ENCODE results near the gene DYNC2I2. TPM values are rescaled to one million over a fixed set of nuclear protein-coding genes. Genes with fewer than 3 reads are reported as not detected.

DYNC2I2 gene
- total and polyA plus RNA-seq, 2 experiments from 2014 or later: 39.9 to 78.7 TPM

- no peaks in the 10 kb centered on the region for H3K36me3 ChIP-seq (replicated peaks; ENCODE audit: insufficient read depth, low read depth)
- WGBS (ENCODE audit: low lambda C conversion rate, missing lambda C conversion rate): 93% methylated on average over 10 of the region's 10 CpGs
These were observed 24.6 kb downstream of the DYNC2I2 start for GRCh38 chr9:128632066-128632465.

GRCh38 chr9:128631636-128632035, 25.0 kb downstream of the DYNC2I2 start:
- peaks cover 17% of the 10 kb centered on the region for H3K4me1 ChIP-seq (ENCODE audit: insufficient read depth)
- H3K9me3 ChIP-seq (ENCODE audit: low read depth): no peaks in the 10 kb centered on the region
- 94% methylated on average over 9 of the region's 9 CpGs for WGBS (ENCODE audit: low lambda C conversion rate, missing lambda C conversion rate)
- TF ChIP-seq EZH2 (IDR thresholded peaks at IDR 0.05; ENCODE audit: borderline replicate concordance) (no peak), CTCF (IDR thresholded peaks at IDR 0.05; ENCODE audit: poor library complexity) (no peak), EZH2phosphoT487 (IDR thresholded peaks at IDR 0.05; ENCODE audit: low read depth, severe bottlenecking, unreplicated experiment) (no peak)
- no peaks in the 10 kb centered on the region for H3K9me2 ChIP-seq (replicated peaks; ENCODE audit: insufficient read depth)
- no peak for DNase-seq (ENCODE audit: low spot score)
- H3K27ac ChIP-seq: no peak overlapping the region
- no peak overlapping the region for H2AFZ ChIP-seq
- no peaks in the 10 kb centered on the region for H3K36me3 ChIP-seq (replicated peaks; ENCODE audit: insufficient read depth, low read depth)
- no peaks in the 10 kb centered on the region for H4K20me1 ChIP-seq (ENCODE audit: insufficient read depth, poor library complexity, severe bottlenecking)
- no peak overlapping the region for H3K4me2 ChIP-seq
- H3K27me3 ChIP-seq: no peaks in the 10 kb centered on the region
- no peaks in the 10 kb centered on the region for H3K79me2 ChIP-seq
- no peak overlapping the region for H3K4me3 ChIP-seq

More at GRCh38 chr9:128632066-128632465, 24.6 kb downstream of the DYNC2I2 start:
- TF ChIP-seq EZH2 (IDR thresholded peaks at IDR 0.05; ENCODE audit: borderline replicate concordance): no peak
- TF ChIP-seq CTCF (IDR thresholded peaks at IDR 0.05; ENCODE audit: poor library complexity): no peak
- TF ChIP-seq EZH2phosphoT487 (IDR thresholded peaks at IDR 0.05; ENCODE audit: low read depth, severe bottlenecking, unreplicated experiment): no peak
- H3K79me2 ChIP-seq: no peaks in the 10 kb centered on the region
- H3K4me1 ChIP-seq (ENCODE audit: insufficient read depth): peaks cover 17% of the 10 kb centered on the region
- no peaks in the 10 kb centered on the region for H3K9me3 ChIP-seq (ENCODE audit: low read depth)
- H4K20me1 ChIP-seq (ENCODE audit: insufficient read depth, poor library complexity, severe bottlenecking): no peaks in the 10 kb centered on the region
- H3K27me3 ChIP-seq: no peaks in the 10 kb centered on the region
- no peak overlapping the region for H3K4me3 ChIP-seq
- no peak overlapping the region for H3K27ac ChIP-seq
- no peak for DNase-seq (ENCODE audit: low spot score)
- H3K9me2 ChIP-seq (replicated peaks; ENCODE audit: insufficient read depth): no peaks in the 10 kb centered on the region
- H2AFZ ChIP-seq: no peak overlapping the region
- no peak overlapping the region for H3K4me2 ChIP-seq

- Histone ChIP-seq H3K9me3 (ENCODE audit: low read depth) (no peaks in the 10 kb centered on the region), H3K4me2 (no peak overlapping the region), H3K27me3 (no peaks in the 10 kb centered on the region), H4K20me1 (ENCODE audit: insufficient read depth, poor library complexity, severe bottlenecking) (no peaks in the 10 kb centered on the region), H3K4me1 (ENCODE audit: insufficient read depth) (peaks cover 4% of the 10 kb centered on the region), H2AFZ (no peak overlapping the region), H3K27ac (no peak overlapping the region), H3K9me2 (replicated peaks; ENCODE audit: insufficient read depth) (no peaks in the 10 kb centered on the region), H3K36me3 (replicated peaks; ENCODE audit: insufficient read depth, low read depth) (no peaks in the 10 kb centered on the region), H3K4me3 (no peak overlapping the region), H3K79me2 (no peaks in the 10 kb centered on the region)
- 76% methylated on average over 9 of the region's 9 CpGs for WGBS (ENCODE audit: low lambda C conversion rate, missing lambda C conversion rate)
- TF ChIP-seq EZH2phosphoT487 (IDR thresholded peaks at IDR 0.05; ENCODE audit: low read depth, severe bottlenecking, unreplicated experiment) (no peak), EZH2 (IDR thresholded peaks at IDR 0.05; ENCODE audit: borderline replicate concordance) (no peak), CTCF (IDR thresholded peaks at IDR 0.05; ENCODE audit: poor library complexity) (no peak)
- DNase-seq (ENCODE audit: low spot score): no peak
These were observed 26.6 kb downstream of the DYNC2I2 start for GRCh38 chr9:128629852-128630545.
